Neuronal stem cell (in vitro differentiated cells): Measurements from ENCODE around the gene CLIP1.

Experiments used
- DNase-seq: peaks from one replicate; pipeline ENCODE4 v3.0.0-alpha.2; 2013; ENCODE audit warnings: low spot score
- H2AFZ ChIP-seq: one replicate; pipeline ENCODE4 v1.6.1; 2013; ENCODE audit warnings: mild to moderate bottlenecking, low read length, inconsistent platforms
- H2AK5ac ChIP-seq: 2 replicates; pipeline ENCODE4 v1.6.1; 2013; ENCODE audit warnings: low read depth, mild to moderate bottlenecking, inconsistent platforms, low read length, moderate library complexity, mixed read lengths
- H2BK120ac ChIP-seq: 2 replicates; pipeline ENCODE4 v1.6.1; 2013; ENCODE audit warnings: low read depth, mild to moderate bottlenecking, inconsistent platforms, low read length, moderate library complexity, mixed read lengths
- H2BK12ac ChIP-seq: one replicate; pipeline ENCODE4 v1.6.1; 2013; ENCODE audit warnings: low read length, inconsistent platforms
- H2BK15ac ChIP-seq: 2 replicates; pipeline ENCODE4 v1.6.1; 2013; ENCODE audit warnings: mild to moderate bottlenecking, low read length, inconsistent platforms, mixed read lengths
- H2BK5ac ChIP-seq: one replicate; pipeline ENCODE4 v1.6.1; 2013; ENCODE audit warnings: inconsistent platforms, mild to moderate bottlenecking, low read length, moderate library complexity
- H3K14ac ChIP-seq: one replicate; pipeline ENCODE4 v1.6.1; 2013; ENCODE audit warnings: low read length, inconsistent platforms
- H3K18ac ChIP-seq: 2 replicates; pipeline ENCODE4 v1.6.1; 2013; ENCODE audit warnings: low read length, inconsistent platforms
- H3K23ac ChIP-seq: 2 replicates; pipeline ENCODE4 v1.6.1; 2013; ENCODE audit warnings: low read depth, mild to moderate bottlenecking, mixed read lengths, low read length, inconsistent platforms; ENCODE audit not compliant: poor library complexity
- H3K27ac ChIP-seq: replicated peaks from 3 replicates; pipeline ENCODE4 v1.5.1; 2013; ENCODE audit warnings: low read length, inconsistent platforms
- H3K27me3 ChIP-seq, 3 experiments: 2 replicates each; pipeline ENCODE4 v1.6.1; 2013; ENCODE audit warnings: low read length in 3 of 3, mild to moderate bottlenecking in 2 of 3, inconsistent platforms in 1 of 3, low read depth in 1 of 3, mixed read lengths in 1 of 3, moderate library complexity in 1 of 3; ENCODE audit not compliant: control insufficient read depth in 3 of 3, insufficient read depth in 3 of 3
- H3K36me3 ChIP-seq, 2 donors: replicated peaks in 1 of 2; 2 replicates each; pipeline ENCODE4 v1.6.1; 2013; ENCODE audit warnings: low read length in 2 of 2; ENCODE audit not compliant: control insufficient read depth in 2 of 2, insufficient read depth in 2 of 2
- H3K4ac ChIP-seq: 2 replicates; pipeline ENCODE4 v1.6.1; 2013; ENCODE audit warnings: inconsistent platforms, mild to moderate bottlenecking, low read length, moderate library complexity
- H3K4me1 ChIP-seq, 2 donors: 1 replicate in 1 of 2; 2 replicates in 1 of 2; pipeline ENCODE4 v1.6.1; 2013; ENCODE audit warnings: low read length in 2 of 2, low read depth in 1 of 2; ENCODE audit not compliant: control insufficient read depth in 2 of 2, insufficient read depth in 1 of 2
- H3K4me2 ChIP-seq: one replicate; pipeline ENCODE4 v1.6.1; 2013; ENCODE audit warnings: mild to moderate bottlenecking, low read length, inconsistent platforms; ENCODE audit not compliant: insufficient read depth, poor library complexity, severe bottlenecking
- H3K4me3 ChIP-seq, 2 donors: 2 replicates each; pipeline ENCODE4 v1.5.1; 2013; ENCODE audit warnings: low read length in 2 of 2, mild to moderate bottlenecking in 2 of 2, inconsistent platforms in 1 of 2, moderate library complexity in 1 of 2
- H3K79me1 ChIP-seq: one replicate; pipeline ENCODE4 v1.6.1; 2013; ENCODE audit warnings: low read depth, mild to moderate bottlenecking, inconsistent platforms, low read length, moderate library complexity
- H3K9ac ChIP-seq: one replicate; pipeline ENCODE4 v1.6.1; 2013; ENCODE audit warnings: mild to moderate bottlenecking, low read depth, low read length, inconsistent platforms; ENCODE audit not compliant: poor library complexity
- H3K9me3 ChIP-seq, 2 donors: replicated peaks in 1 of 2; 2 replicates each; pipeline versions ENCODE3 to v1.6.1; 2013; ENCODE audit warnings: low read length in 2 of 2, mild to moderate bottlenecking in 2 of 2, inconsistent platforms in 1 of 2, low read depth in 1 of 2, mixed read lengths in 1 of 2, moderate library complexity in 1 of 2; ENCODE audit not compliant: control insufficient read depth in 2 of 2, insufficient read depth in 1 of 2
- H4K8ac ChIP-seq: one replicate; pipeline ENCODE4 v1.6.1; 2013; ENCODE audit warnings: low read depth, mild to moderate bottlenecking, inconsistent platforms, low read length, moderate library complexity
- H4K91ac ChIP-seq: one replicate; pipeline ENCODE4 v1.6.1; 2013; ENCODE audit warnings: low read length, low read depth, mild to moderate bottlenecking, inconsistent platforms; ENCODE audit not compliant: poor library complexity
- WGBS, 2 donors: extraction: QIAGEN DNeasy Blood & Tissue Kit; methylation state at CpG; one replicate each; pipeline ENCODE4 v1.1.7; 2013; ENCODE audit warnings: missing lambda C conversion rate in 2 of 2, mixed read lengths in 1 of 2; ENCODE audit not compliant: insufficient read length in 2 of 2, insufficient replicate concordance in 1 of 2; ENCODE audit errors: extremely low coverage in 2 of 2; 5-methylcytosine and 5-hydroxymethylcytosine counted together

Gene CLIP1

GRCh38 chr12:122349078-122349477, 73.4 kb downstream of the CLIP1 start:
- H2AK5ac ChIP-seq: no peak overlapping the region
- H3K9me3 ChIP-seq: no peaks in the 10 kb centered on the region
- no peak overlapping the region for H4K8ac ChIP-seq
- no peaks in the 10 kb centered on the region for H3K79me1 ChIP-seq
- no CpG with 5 or more reads among the region's 4 CpGs for WGBS, 2 donors
- no peak overlapping the region for H4K91ac ChIP-seq
- H2BK12ac ChIP-seq: no peak overlapping the region
- no peak for DNase-seq
- H3K23ac ChIP-seq: no peak overlapping the region
- no peak overlapping the region for H3K14ac ChIP-seq
- H2BK5ac ChIP-seq: no peak overlapping the region
- H3K4me2 ChIP-seq: no peak overlapping the region
- no peaks in the 10 kb centered on the region for H3K27me3 ChIP-seq
- H2AFZ ChIP-seq: no peak overlapping the region
- no peak overlapping the region for H3K18ac ChIP-seq
- no peak overlapping the region for H2BK120ac ChIP-seq
- no peak overlapping the region for H3K4me3 ChIP-seq
- no peak overlapping the region for H2BK15ac ChIP-seq
- H3K9ac ChIP-seq: no peak overlapping the region
- no peak overlapping the region for H3K27ac ChIP-seq
- H3K4me1 ChIP-seq: no peaks in the 10 kb centered on the region
- H3K36me3 ChIP-seq: peaks cover 12 to 82% of the 10 kb centered on the region in 2 donors
- no peak overlapping the region for H3K4ac ChIP-seq

DNA sequence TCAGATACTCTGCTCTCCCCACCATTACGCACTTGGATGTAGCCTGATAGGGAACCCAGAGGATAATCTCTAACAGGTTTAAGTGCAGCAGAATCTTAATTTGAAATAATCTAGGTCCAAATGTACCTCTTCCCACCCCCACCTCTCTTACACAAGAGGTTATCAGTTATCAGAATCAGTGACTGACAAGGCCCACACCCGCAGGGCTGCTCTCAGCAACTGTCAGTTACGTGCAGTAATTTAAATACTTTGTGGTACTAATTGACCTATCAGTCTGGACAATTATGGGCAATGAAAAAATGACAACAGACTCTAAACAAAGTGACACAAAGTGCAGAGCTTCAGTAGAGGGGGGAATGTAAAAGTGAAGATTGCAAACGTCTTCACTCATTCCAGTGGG, 74.0 kb downstream of the CLIP1 start:
- no peak overlapping the region for H3K4me3 ChIP-seq
- H3K79me1 ChIP-seq: no peaks in the 10 kb centered on the region
- no peak overlapping the region for H2BK12ac ChIP-seq
- peaks cover 12 to 82% of the 10 kb centered on the region in 2 donors for H3K36me3 ChIP-seq
- H2BK5ac ChIP-seq: no peak overlapping the region
- no peak overlapping the region for H3K18ac ChIP-seq
- no peak overlapping the region for H4K8ac ChIP-seq
- no peak overlapping the region for H3K4ac ChIP-seq
- no peak overlapping the region for H3K14ac ChIP-seq
- H2BK15ac ChIP-seq: no peak overlapping the region
- no peak overlapping the region for H2AFZ ChIP-seq
- no peak overlapping the region for H2AK5ac ChIP-seq
- H3K4me1 ChIP-seq: no peaks in the 10 kb centered on the region
- H3K9ac ChIP-seq: no peak overlapping the region
- H4K91ac ChIP-seq: no peak overlapping the region
- no CpG with 5 or more reads among the region's 4 CpGs for WGBS, 2 donors
- DNase-seq: no peak
- H2BK120ac ChIP-seq: no peak overlapping the region
- H3K27ac ChIP-seq: no peak overlapping the region
- H3K23ac ChIP-seq: no peak overlapping the region
- H3K9me3 ChIP-seq: no peaks in the 10 kb centered on the region
- no peak overlapping the region for H3K4me2 ChIP-seq
- no peaks in the 10 kb centered on the region for H3K27me3 ChIP-seq

GRCh38 chr12:122346054-122346453, 76.4 kb downstream of the CLIP1 start:
- no CpG with 5 or more reads among the region's 5 CpGs for WGBS, 2 donors

GRCh38 chr12:122345042-122345441, 77.4 kb downstream of the CLIP1 start:
- Histone ChIP-seq H3K4ac (no peak overlapping the region), H3K14ac (no peak overlapping the region), H3K27ac (no peak overlapping the region), H3K4me2 (no peak overlapping the region), H3K79me1 (no peaks in the 10 kb centered on the region), H3K4me1 (no peaks in the 10 kb centered on the region), H3K36me3 (peaks cover 6 to 75% of the 10 kb centered on the region in 2 donors), H2BK5ac (no peak overlapping the region), H3K9ac (no peak overlapping the region), H2AK5ac (no peak overlapping the region), H2AFZ (no peak overlapping the region), H3K23ac (no peak overlapping the region), H4K8ac (no peak overlapping the region), H3K18ac (no peak overlapping the region), H3K9me3 (no peaks in the 10 kb centered on the region), H2BK12ac (no peak overlapping the region), H2BK120ac (no peak overlapping the region), H4K91ac (no peak overlapping the region), H2BK15ac (no peak overlapping the region), H3K4me3 (no peak overlapping the region), H3K27me3 (no peaks in the 10 kb centered on the region)
- DNase-seq: no peak
- no CpG with 5 or more reads among the region's 2 CpGs for WGBS, 2 donors

More at GRCh38 chr12:122346054-122346453, 76.4 kb downstream of the CLIP1 start:
- no peak overlapping the region for H2BK120ac ChIP-seq
- H3K4me1 ChIP-seq: no peaks in the 10 kb centered on the region
- H3K9me3 ChIP-seq: no peaks in the 10 kb centered on the region
- no peak overlapping the region for H3K18ac ChIP-seq
- H3K4me2 ChIP-seq: no peak overlapping the region
- H3K9ac ChIP-seq: no peak overlapping the region
- no peak overlapping the region for H3K23ac ChIP-seq
- no peak overlapping the region for H2BK15ac ChIP-seq
- H3K27ac ChIP-seq: no peak overlapping the region
- no peak overlapping the region for H3K4ac ChIP-seq
- no peak overlapping the region for H2AFZ ChIP-seq
- peaks cover 6 to 76% of the 10 kb centered on the region in 2 donors for H3K36me3 ChIP-seq
- DNase-seq: no peak
- no peak overlapping the region for H3K14ac ChIP-seq
- no peak overlapping the region for H4K91ac ChIP-seq
- no peaks in the 10 kb centered on the region for H3K79me1 ChIP-seq
- no peaks in the 10 kb centered on the region for H3K27me3 ChIP-seq
- no peak overlapping the region for H4K8ac ChIP-seq
- H2BK12ac ChIP-seq: no peak overlapping the region
- no peak overlapping the region for H2BK5ac ChIP-seq
- H2AK5ac ChIP-seq: no peak overlapping the region
- no peak overlapping the region for H3K4me3 ChIP-seq
